ENCODE measurements around the gene AARSD1.
"Not testable (repeated sequence)": the region's sequence is repeated elsewhere in the genome, so short reads cannot be mapped to it uniquely, and the experiment has no call there.

The AARSD1 gene

GRCh38 chr17:42980274-42980765 lies 16.1 kb upstream of the AARSD1 start, which contains the start of gene RUNDC1:
Gene RUNDC1, plus strand, starts transcription at chr17:42980565. Its CDS starts 12 bp downstream, at chr17:42980577.
- peak; percentile 87 for DNase-seq

GRCh38 chr17:42979511-42980273 lies 15.4 kb upstream of the AARSD1 start, which contains the start of gene PTGES3L:
Gene PTGES3L, minus strand, starts transcription at chr17:42980080. Its CDS starts 27 bp downstream, at chr17:42980053.
- DNase-seq, result peak; percentile 67

GRCh38 chr17:42975701-42976100 lies 11.4 kb upstream of the AARSD1 start:
- DNase-seq, result not testable (repeated sequence)

GRCh38 chr17:42975265-42975664 lies 11.0 kb upstream of the AARSD1 start:
- DNase-seq, result no peak

DNA sequence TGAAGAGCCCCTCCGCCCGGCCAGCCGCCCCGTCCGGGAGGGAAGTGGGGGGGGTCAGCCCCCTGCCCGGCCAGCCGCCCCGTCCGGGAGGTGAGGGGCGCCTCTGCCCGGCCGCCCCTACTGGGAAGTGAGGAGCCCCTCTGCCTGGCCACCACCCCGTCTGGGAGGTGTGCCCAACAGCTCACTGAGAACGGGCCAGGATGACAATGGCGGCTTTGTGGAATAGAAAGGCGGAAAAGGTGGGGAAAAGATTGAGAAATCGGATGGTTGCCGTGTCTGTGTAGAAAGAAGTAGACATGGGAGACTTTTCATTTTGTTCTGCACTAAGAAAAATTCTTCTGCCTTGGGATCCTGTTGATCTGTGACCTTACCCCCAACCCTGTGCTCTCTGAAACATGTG lies 9.1 kb upstream of the AARSD1 start:
- DNase-seq, result not testable (repeated sequence)

DNA sequence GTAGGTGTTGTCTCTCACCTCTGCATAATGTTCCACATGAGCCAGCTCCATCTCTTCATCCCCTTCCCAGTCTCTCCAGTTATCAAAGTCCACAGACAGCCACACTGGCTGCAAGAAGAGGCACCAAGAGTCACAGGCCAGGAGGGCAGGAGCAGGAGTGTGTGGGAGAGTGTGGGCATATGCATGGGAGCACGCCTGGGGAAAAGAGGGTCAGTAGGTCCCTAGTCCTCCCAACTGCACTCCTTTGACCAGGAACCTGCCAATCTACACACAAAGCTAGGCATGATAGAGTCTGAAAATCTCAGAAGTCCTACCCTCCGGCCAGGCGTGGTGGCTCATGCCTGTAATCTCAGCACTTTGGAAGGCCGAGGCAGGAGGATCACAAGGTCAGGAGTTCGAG lies 7.3 kb upstream of the AARSD1 start:
- DNase-seq, result no peak

DNA sequence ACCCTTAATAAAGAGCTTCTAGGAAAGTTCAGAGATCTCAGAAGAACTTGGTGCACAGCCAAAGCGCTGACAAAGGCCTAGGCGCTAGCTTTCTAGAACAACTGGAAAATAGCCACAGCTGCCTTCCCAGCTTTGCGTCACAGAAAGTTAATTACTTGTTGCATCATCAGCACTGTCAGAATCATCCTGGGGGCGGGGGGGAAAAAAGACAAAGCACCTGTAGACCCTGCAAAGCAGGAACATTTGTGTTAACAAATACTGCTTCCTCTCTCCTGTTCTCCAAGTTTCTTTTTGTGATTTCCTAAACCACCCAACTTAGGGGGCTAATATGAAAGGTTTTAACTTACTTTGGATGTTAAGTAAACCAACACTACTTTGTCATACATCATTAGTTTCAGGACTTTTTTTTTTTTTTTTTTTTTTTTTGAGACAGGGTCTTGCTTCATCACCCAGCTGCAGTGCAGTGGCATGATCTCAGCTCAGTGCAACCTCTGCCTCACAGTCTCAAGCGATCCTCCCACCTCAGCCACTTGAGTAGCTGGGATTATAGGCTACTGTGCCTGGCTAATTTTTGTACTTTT lies 4.8 kb upstream of the AARSD1 start:
- peak; percentile 8 for DNase-seq

DNA sequence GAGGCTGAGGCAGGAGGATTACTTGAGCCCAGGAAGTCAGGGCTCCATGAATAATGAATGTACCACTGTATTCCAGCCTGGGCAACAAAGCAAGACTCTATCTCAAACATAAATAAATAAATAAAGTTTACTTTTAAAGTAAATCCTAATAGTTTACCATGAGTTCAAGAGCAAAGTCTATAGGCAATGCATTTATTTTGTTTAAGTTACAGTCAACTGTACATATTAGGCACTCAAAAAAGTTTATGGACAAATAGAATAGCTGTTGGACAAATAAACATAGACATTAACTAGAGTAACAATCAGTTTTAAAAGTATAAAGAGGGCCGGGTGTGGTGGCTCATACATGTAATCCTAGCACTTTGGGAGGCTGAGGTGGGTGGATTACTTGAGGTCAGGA lies 3.7 kb upstream of the AARSD1 start:
- DNase-seq, result no peak

DNA sequence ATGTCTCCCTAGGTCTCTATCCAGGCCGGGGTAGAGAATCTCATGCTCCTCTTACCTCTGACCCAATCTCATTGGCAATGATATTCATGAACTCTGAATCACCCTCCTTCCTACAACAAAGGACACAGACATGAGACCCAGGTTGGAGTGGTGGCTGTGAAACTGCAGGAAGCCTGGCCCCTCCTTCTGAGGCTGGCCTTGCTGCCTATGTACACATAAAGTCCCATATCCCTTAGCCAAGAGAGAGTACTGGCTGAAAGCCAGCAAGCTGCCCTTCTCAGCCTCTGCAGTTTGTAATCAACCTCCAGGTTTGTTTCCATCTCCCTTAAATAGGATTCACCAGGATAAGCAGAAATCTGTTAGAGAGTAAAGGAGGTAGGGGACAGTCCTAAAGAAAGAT lies 10.6 kb downstream of the AARSD1 start:
- DNase-seq, result no peak

DNA sequence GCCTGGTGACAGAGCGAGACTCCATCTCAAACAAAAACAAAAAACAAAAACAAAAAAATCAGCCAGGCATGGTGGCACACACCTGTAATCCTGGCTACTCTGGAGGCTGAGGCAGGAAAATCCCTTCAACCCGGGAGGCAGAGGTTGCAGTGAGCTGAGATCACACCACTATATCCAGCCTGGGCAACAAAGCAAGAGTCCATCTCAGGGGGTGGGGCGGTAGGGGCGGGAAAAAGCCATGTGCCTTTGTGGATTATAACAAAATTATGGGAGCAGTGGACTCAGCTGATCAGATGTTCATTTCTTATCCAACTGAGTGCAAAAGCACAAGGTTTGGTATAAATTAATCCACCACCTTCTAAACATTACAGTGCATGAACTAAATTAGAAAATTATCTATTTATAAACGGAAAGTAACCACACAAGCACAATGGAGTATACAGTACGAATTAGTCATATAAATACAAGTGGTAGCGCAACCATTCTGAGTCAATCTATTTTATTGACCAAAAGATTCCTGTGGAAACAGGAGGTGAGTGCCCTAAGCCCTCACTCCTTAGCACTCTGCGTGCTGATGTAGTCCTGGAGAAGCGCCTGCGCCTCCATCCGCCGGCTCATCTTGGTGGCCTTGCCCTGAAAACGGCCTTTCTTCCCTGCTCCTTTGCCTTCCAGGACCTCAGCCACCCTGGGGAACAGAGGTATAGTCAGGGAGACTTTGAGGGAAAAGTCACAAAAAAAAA lies 14.0 kb downstream of the AARSD1 start:
- DNase-seq, result no peak

GRCh38 chr17:42946812-42947211 lies 17.4 kb downstream of the AARSD1 start:
- no peak for DNase-seq

DNA sequence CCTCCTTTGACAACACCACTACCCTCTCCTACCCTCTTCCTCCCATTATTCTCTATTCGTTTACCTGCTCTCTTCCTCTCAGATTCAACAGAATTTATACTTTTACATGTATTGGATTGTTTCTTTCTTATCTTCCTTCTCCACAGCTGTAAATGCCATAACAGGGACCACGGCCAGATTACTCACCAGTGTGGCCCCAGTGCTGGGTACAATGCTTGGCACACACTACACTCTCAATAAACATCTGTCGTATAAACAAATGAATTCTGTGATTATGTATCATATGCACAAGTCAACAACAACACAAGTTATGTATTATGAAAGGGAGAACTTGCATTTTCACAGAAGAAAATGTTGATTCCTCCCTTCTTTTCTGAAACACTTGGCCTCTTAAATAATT lies 20.0 kb downstream of the AARSD1 start:
- DNase-seq, result no peak

DNA sequence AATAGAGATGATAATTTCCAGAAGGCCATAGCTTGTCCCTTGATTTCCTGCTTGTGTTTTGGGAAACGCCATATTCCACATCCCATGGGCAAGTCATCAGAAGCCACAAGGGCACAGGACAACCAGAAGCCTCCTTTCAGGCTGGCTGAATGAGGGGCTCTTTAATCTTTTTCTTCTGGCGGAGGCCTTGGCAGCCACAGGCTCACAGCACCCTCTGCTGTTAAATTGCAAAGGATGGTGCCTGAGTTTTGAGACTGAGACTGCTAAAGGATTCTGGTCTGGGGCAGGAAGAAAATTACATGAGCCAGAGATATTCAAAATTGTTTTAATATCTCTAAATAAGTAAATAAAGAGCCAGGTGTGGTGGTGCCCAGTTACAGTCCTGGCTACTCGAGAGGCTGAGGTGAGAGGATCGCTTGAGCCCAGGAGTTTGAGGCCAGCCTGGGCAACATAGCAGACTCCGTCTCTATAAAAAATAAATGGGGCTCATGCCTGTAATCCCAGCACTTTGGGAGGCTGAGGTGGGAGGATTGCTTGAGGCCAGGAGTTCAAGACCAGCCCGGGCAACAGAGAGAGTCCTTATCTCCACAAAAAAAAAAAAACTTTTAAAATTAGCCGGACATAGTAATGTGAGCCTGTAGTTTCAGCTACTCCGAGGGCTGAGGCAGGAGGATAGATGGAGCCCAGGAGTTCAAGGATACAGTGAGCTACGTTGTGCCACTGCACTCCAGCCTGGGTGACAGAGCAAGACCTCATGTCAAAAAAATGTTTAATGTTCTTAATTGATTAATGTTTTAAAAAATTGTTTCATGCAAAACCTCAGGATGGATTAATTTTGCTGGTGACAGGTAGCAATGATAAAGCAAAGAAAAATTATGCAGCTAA lies 26.3 kb downstream of the AARSD1 start:
- DNase-seq, result peak; percentile 54

GRCh38 chr17:42929497-42929844 lies 34.8 kb downstream of the AARSD1 start:
- no peak for DNase-seq

- peak; percentile 71 for DNase-seq
These were observed 35.3 kb downstream of the AARSD1 start for GRCh38 chr17:42928714-42929496.

DNA sequence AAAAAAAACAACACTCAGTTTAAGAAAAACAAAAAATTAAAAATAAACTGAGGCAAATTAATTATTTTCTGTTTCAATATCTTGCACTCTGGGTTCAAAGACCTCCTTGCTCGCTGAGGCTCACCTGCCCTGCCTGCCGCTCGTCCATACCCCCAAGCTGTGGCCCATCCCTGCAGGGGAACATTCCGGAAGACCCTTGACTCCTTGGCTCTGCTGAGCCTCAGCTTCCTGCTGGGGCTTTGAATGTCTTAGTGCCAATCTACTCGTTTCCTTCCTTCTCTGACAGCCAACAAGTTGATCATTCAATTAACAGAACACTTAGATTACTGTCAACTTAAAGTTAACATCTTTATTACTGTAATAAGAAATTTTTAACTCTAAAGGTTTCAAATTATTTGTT lies 39.4 kb downstream of the AARSD1 start:
- DNase-seq, result no peak

DNA sequence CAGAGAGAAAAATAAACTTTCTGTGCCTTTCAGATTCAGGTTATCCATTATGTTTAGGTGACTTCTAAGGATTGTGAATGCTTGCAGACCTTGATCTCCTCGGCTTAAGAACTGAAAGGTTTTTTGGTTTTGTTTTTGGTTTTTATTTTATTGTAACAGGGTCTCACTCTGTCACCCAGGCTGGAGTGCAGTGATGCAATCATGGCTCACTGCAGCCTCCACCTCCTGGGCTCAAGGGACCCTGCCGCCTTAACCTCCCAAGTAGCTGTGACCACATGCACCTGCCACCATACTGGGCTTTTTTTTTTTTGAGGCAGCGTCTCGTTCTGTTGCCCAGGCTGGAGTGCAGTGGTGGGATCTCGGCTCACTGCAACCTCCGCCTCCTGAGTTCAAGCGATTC lies 40.8 kb downstream of the AARSD1 start:
- not testable (repeated sequence) for DNase-seq

GRCh38 chr17:42922294-42922693 lies 42.0 kb downstream of the AARSD1 start:
- DNase-seq, result no peak

- no peak for DNase-seq
These were observed 43.3 kb downstream of the AARSD1 start for GRCh38 chr17:42920922-42921321.

GRCh38 chr17:42920106-42920900 lies 44.0 kb downstream of the AARSD1 start:
- no peak for DNase-seq

- not testable (repeated sequence) for DNase-seq
These were observed 44.7 kb downstream of the AARSD1 start for GRCh38 chr17:42919522-42920077.
